Activated naive CD8-positive, alpha-beta T cell treated with anti-CD3 and anti-CD28 coated beads for 36 hours (primary cell): Measurements from ENCODE around the gene UBN2. TPM values are rescaled to one million over a fixed set of nuclear protein-coding genes. Genes with fewer than 3 reads are reported as not detected.
"Not testable (repeated sequence)": the region's sequence is repeated elsewhere in the genome, so short reads cannot be mapped to it uniquely, and the experiment has no call there.

ENCODE experiments used
- DNase-seq: peaks from one replicate; pipeline ENCODE4 v3.0.0; 2021
- H3K27ac Mint-ChIP-seq: one replicate; pipeline ENCODE4 v1.8.0; 2022; ENCODE audit warnings: mild to moderate bottlenecking, moderate library complexity, mixed read lengths
- H3K27me3 Mint-ChIP-seq: one replicate; pipeline ENCODE4 v1.8.0; 2022; ENCODE audit warnings: mild to moderate bottlenecking, mixed read lengths
- H3K36me3 Mint-ChIP-seq: one replicate; pipeline ENCODE4 v1.8.0; 2021; ENCODE audit warnings: mild to moderate bottlenecking, mixed read lengths
- H3K4me1 Mint-ChIP-seq: one replicate; pipeline ENCODE4 v1.8.0; 2021; ENCODE audit warnings: mixed read lengths
- H3K4me3 Mint-ChIP-seq: one replicate; pipeline ENCODE4 v1.8.0; 2022; ENCODE audit warnings: mild to moderate bottlenecking, moderate library complexity, mixed read lengths
- H3K9me3 Mint-ChIP-seq: one replicate; pipeline ENCODE4 v1.8.0; 2022; ENCODE audit warnings: mixed read lengths
- total RNA-seq, 2 experiments: library from RNA; stranded (reverse); gene quantifications; one replicate each; pipeline ENCODE4 v1.2.3, GENCODE V29; 2021

UBN2 gene
- total RNA-seq, 2 experiments from 2014 or later = 8.8 to 9.4 TPM

- Mint-ChIP-seq H3K4me3 (no peak overlapping the region), H3K9me3 (no peaks in the 10 kb centered on the region), H3K27ac (no peak overlapping the region), H3K36me3 (no peaks in the 10 kb centered on the region), H3K27me3 (no peaks in the 10 kb centered on the region), H3K4me1 (no peaks in the 10 kb centered on the region)
- DNase-seq = no peak
These were observed 69.4 kb downstream of the UBN2 start for GRCh38 chr7:139300390-139300789.

- Mint-ChIP-seq H3K27me3 (no peaks in the 10 kb centered on the region), H3K4me3 (no peak overlapping the region), H3K36me3 (peaks cover 5% of the 10 kb centered on the region), H3K9me3 (no peaks in the 10 kb centered on the region), H3K4me1 (no peaks in the 10 kb centered on the region), H3K27ac (no peak overlapping the region)
- DNase-seq = no peak
These were observed 73.5 kb downstream of the UBN2 start for GRCh38 chr7:139304517-139304916.

GRCh38 chr7:139317939-139318505 is 87.0 kb downstream of the UBN2 start:
- Mint-ChIP-seq H3K4me3 (no peak overlapping the region), H3K27ac (no peak overlapping the region), H3K9me3 (no peaks in the 10 kb centered on the region), H3K4me1 (no peaks in the 10 kb centered on the region), H3K36me3 (no peaks in the 10 kb centered on the region), H3K27me3 (no peaks in the 10 kb centered on the region)
- DNase-seq = no peak

GRCh38 chr7:139321071-139321745 is 90.2 kb downstream of the UBN2 start:
- Mint-ChIP-seq H3K4me3 (no peak overlapping the region), H3K36me3 (no peaks in the 10 kb centered on the region), H3K9me3 (no peaks in the 10 kb centered on the region), H3K27me3 (no peaks in the 10 kb centered on the region), H3K27ac (no peak overlapping the region), H3K4me1 (no peaks in the 10 kb centered on the region)
- DNase-seq = no peak

- not testable (repeated sequence) for H3K4me1 Mint-ChIP-seq, H3K27ac Mint-ChIP-seq, DNase-seq, H3K27me3 Mint-ChIP-seq, H3K4me3 Mint-ChIP-seq, H3K9me3 Mint-ChIP-seq, H3K36me3 Mint-ChIP-seq
These were observed 93.7 kb downstream of the UBN2 start for GRCh38 chr7:139324709-139325108.

GRCh38 chr7:139328375-139328774 is 97.3 kb downstream of the UBN2 start:
- Mint-ChIP-seq H3K27ac (no peak overlapping the region), H3K4me3 (no peak overlapping the region), H3K9me3 (peaks cover 7% of the 10 kb centered on the region), H3K4me1 (peaks cover 9% of the 10 kb centered on the region), H3K27me3 (no peaks in the 10 kb centered on the region), H3K36me3 (no peaks in the 10 kb centered on the region)
- no peak for DNase-seq

- Mint-ChIP-seq H3K4me3 (no peak overlapping the region), H3K27ac (no peak overlapping the region), H3K4me1 (peaks cover 9% of the 10 kb centered on the region), H3K36me3 (no peaks in the 10 kb centered on the region), H3K27me3 (no peaks in the 10 kb centered on the region), H3K9me3 (peaks cover 7% of the 10 kb centered on the region)
- no peak for DNase-seq
These were observed 98.1 kb downstream of the UBN2 start for GRCh38 chr7:139329119-139329518.

- H3K27ac Mint-ChIP-seq = peak overlapping the region; percentile 66
- DNase-seq = no peak
- H3K36me3 Mint-ChIP-seq = no peaks in the 10 kb centered on the region
- H3K27me3 Mint-ChIP-seq = no peaks in the 10 kb centered on the region
- H3K9me3 Mint-ChIP-seq = peaks cover 7% of the 10 kb centered on the region
- no peak overlapping the region for H3K4me3 Mint-ChIP-seq
- H3K4me1 Mint-ChIP-seq = peaks cover 9% of the 10 kb centered on the region
These were observed 99.4 kb downstream of the UBN2 start for GRCh38 chr7:139330333-139331030.

- Mint-ChIP-seq H3K4me1 (peaks cover 9% of the 10 kb centered on the region), H3K27me3 (no peaks in the 10 kb centered on the region), H3K9me3 (peaks cover 7% of the 10 kb centered on the region), H3K4me3 (no peak overlapping the region), H3K27ac (no peak overlapping the region), H3K36me3 (no peaks in the 10 kb centered on the region)
- DNase-seq = no peak
These were observed 101.8 kb downstream of the UBN2 start for GRCh38 chr7:139332697-139333359.

- not testable (repeated sequence) for H3K4me3 Mint-ChIP-seq, H3K9me3 Mint-ChIP-seq, H3K27me3 Mint-ChIP-seq, H3K27ac Mint-ChIP-seq, DNase-seq, H3K4me1 Mint-ChIP-seq, H3K36me3 Mint-ChIP-seq
These were observed 102.4 kb downstream of the UBN2 start for GRCh38 chr7:139333443-139333842.

- Mint-ChIP-seq H3K4me3 (no peak overlapping the region), H3K27ac (no peak overlapping the region), H3K36me3 (peaks cover 5% of the 10 kb centered on the region), H3K4me1 (peaks cover 11% of the 10 kb centered on the region), H3K9me3 (peaks cover 12% of the 10 kb centered on the region), H3K27me3 (no peaks in the 10 kb centered on the region)
- DNase-seq = no peak
These were observed 103.5 kb downstream of the UBN2 start for GRCh38 chr7:139334399-139335150.

GRCh38 chr7:139339025-139339424 is 108.0 kb downstream of the UBN2 start:
- Mint-ChIP-seq H3K27me3 (peaks cover 7% of the 10 kb centered on the region), H3K4me1 (peaks cover 19% of the 10 kb centered on the region), H3K4me3 (peak overlapping the region; percentile 91), H3K9me3 (peaks cover 10% of the 10 kb centered on the region), H3K27ac (peak overlapping the region; percentile 99), H3K36me3 (peaks cover 17% of the 10 kb centered on the region)
- no peak for DNase-seq

GRCh38 chr7:139339698-139340036 is 108.6 kb downstream of the UBN2 start:
- DNase-seq = no peak
- Mint-ChIP-seq H3K36me3 (peaks cover 21% of the 10 kb centered on the region), H3K4me3 (peak overlapping the region; percentile 91), H3K4me1 (peaks cover 21% of the 10 kb centered on the region), H3K27me3 (peaks cover 7% of the 10 kb centered on the region), H3K9me3 (peaks cover 10% of the 10 kb centered on the region), H3K27ac (peak overlapping the region; percentile 99)

- peak overlapping the region; percentile 91 for H3K4me3 Mint-ChIP-seq
- peaks cover 22% of the 10 kb centered on the region for H3K36me3 Mint-ChIP-seq
- DNase-seq = peak; percentile 97
- H3K9me3 Mint-ChIP-seq = peaks cover 10% of the 10 kb centered on the region
- H3K27me3 Mint-ChIP-seq = peaks cover 7% of the 10 kb centered on the region
- peaks cover 22% of the 10 kb centered on the region for H3K4me1 Mint-ChIP-seq
- H3K27ac Mint-ChIP-seq = peak overlapping the region; percentile 99
These were observed 109.2 kb downstream of the UBN2 start for GRCh38 chr7:139340037-139340807.
